Thoracic aorta (tissue), 2 donors: Measurements from ENCODE around the gene ERC1. TPM values are rescaled to one million over a fixed set of nuclear protein-coding genes. Genes with fewer than 3 reads are reported as not detected.
A peak's percentile ranks its signal among the peaks of the same experiment; 100 is the strongest.

Experiments
- ATAC-seq: fragments of 150-250 bp; one replicate; pipeline ENCODE4 v1.8.0; 2017; ENCODE audit warnings: low read depth; ENCODE audit not compliant: insufficient number of reproducible peaks, low FRiP score
- DNase-seq: peaks from one replicate; pipeline ENCODE4 v3.0.0-alpha.2; 2020; ENCODE audit warnings: low spot score
- H3K27ac ChIP-seq, 2 donors: fragments of 200-600 bp; sonication (generic); 1 replicate in 1 of 2; 2 replicates in 1 of 2; pipeline ENCODE4 v1.5.1; 2016; ENCODE audit warnings: mild to moderate bottlenecking in 2 of 2, moderate library complexity in 2 of 2
- H3K27me3 ChIP-seq: fragments of 200-600 bp; sonication (generic); replicated peaks from 2 replicates; pipeline ENCODE4 v1.6.0; 2016; ENCODE audit warnings: mild to moderate bottlenecking; ENCODE audit not compliant: insufficient read depth
- H3K36me3 ChIP-seq: fragments of 200-600 bp; sonication (generic); one replicate; pipeline ENCODE4 v1.5.1; 2016
- H3K4me1 ChIP-seq, 2 donors: fragments of 200-600 bp; sonication (generic); 1 replicate in 1 of 2; 2 replicates in 1 of 2; pipeline versions ENCODE4 v1.5.1 to v1.6.0; 2016; ENCODE audit warnings: low read depth in 2 of 2, mild to moderate bottlenecking in 1 of 2; ENCODE audit not compliant: control insufficient read depth in 1 of 2
- H3K4me3 ChIP-seq: fragments of 200-600 bp; sonication (generic); 2 replicates; pipeline ENCODE4 v1.5.1; 2016; ENCODE audit warnings: mild to moderate bottlenecking
- H3K9me3 ChIP-seq: fragments of 200-600 bp; sonication (generic); 2 replicates; pipeline ENCODE4 v1.5.1; 2016
- CTCF ChIP-seq: fragments of 200-600 bp; sonication (generic); IDR thresholded peaks from one replicate; pipeline ENCODE4 v1.5.1; 2019; ENCODE audit warnings: antibody characterized with exemption
- total RNA-seq, 2 donors: library from RNA; depleted of rRNA; stranded (reverse); fragments of >200 nt; gene quantifications; one replicate each; pipeline versions ENCODE4 v1.1.0 to v1.2.3, GENCODE V29; 2016

ERC1 gene
- total RNA-seq, 2 donors from 2014 or later = 45.8 to 80.0 TPM

- ATAC-seq = peak; percentile 51
- H3K27me3 ChIP-seq = no peaks in the 10 kb centered on the region
- TF ChIP-seq CTCF = no peak
- H3K4me3 ChIP-seq = peak overlapping the region; percentile 23
- peak overlapping the region; percentile 47 to 50 for H3K27ac ChIP-seq
- H3K36me3 ChIP-seq = no peaks in the 10 kb centered on the region
- H3K4me1 ChIP-seq = peaks cover 7 to 41% of the 10 kb centered on the region in 2 donors
- DNase-seq = no peak
- no peaks in the 10 kb centered on the region for H3K9me3 ChIP-seq
Observed at GRCh38 chr12:1217191-1217949, 226.3 kb downstream of the ERC1 start.

- DNase-seq (no peak), ATAC-seq (no peak)
- no peaks in the 10 kb centered on the region for H3K36me3 ChIP-seq
- H3K27ac ChIP-seq = no peak overlapping the region
- no peak for TF ChIP-seq CTCF
- H3K4me1 ChIP-seq = peaks cover 7 to 39% of the 10 kb centered on the region in 2 donors
- no peak overlapping the region for H3K4me3 ChIP-seq
- H3K27me3 ChIP-seq = no peaks in the 10 kb centered on the region
- no peaks in the 10 kb centered on the region for H3K9me3 ChIP-seq
Observed at GRCh38 chr12:1218369-1218768, 227.3 kb downstream of the ERC1 start.

GRCh38 chr12:1220127-1221092 lies 229.4 kb downstream of the ERC1 start:
- TF ChIP-seq CTCF = no peak
- no peak for ATAC-seq
- Histone ChIP-seq H3K36me3 (no peaks in the 10 kb centered on the region), H3K9me3 (no peaks in the 10 kb centered on the region), H3K4me1 (peaks cover 7 to 32% of the 10 kb centered on the region in 2 donors), H3K4me3 (no peak overlapping the region), H3K27me3 (no peaks in the 10 kb centered on the region), H3K27ac (no peak overlapping the region)
- DNase-seq = no peak

- peaks cover 0 to 19% of the 10 kb centered on the region in 2 donors for H3K4me1 ChIP-seq
- H3K27ac ChIP-seq = no peak overlapping the region
- no peak overlapping the region for H3K4me3 ChIP-seq
- DNase-seq = no peak
- no peaks in the 10 kb centered on the region for H3K36me3 ChIP-seq
- no peak for TF ChIP-seq CTCF
- no peak for ATAC-seq
- no peaks in the 10 kb centered on the region for H3K27me3 ChIP-seq
- no peaks in the 10 kb centered on the region for H3K9me3 ChIP-seq
Observed at GRCh38 chr12:1222858-1223639, 232.0 kb downstream of the ERC1 start.
